ENCODE measurements around the gene RNU5B-1.

Gene RNU5B-1

DNA sequence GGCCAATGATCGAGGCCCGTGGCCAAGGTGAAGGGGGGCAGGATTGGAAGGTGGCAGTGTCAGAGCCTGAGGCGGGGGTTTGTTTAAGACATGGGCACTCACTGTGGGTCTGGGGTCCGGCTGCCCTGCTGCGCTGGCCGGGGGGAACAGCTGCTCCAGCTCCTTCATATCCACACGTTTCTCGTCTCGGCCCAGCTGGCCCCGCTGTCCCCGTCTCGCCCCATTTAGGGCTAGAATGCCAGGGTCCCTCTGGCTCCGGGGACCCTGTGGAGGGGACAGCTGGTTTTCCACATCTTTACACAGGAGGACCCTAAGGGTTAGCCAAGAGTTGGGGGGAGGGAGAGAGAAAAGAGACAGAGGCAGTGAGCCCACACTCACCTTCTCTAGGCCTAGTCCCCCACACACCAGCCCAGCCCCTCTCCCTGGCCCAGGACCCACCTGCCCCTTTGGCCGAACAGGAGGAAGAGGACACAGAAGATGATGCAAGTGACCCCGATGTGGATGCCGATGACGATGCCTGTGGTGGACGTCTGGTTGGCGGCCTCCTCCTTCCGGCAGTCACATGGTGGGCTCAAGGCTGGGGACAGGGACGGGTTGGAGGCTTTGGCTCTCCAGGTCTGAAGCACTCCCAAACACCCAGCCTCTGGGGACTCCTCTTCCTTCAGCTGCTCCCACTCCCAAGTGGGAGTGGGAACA, 25.0 kb downstream of the RNU5B-1 start:
- no peak for DNase-seq

GRCh38 chr15:65329984-65330735, 25.7 kb downstream of the RNU5B-1 start:
- DNase-seq, result no peak

GRCh38 chr15:65330934-65331645, 26.6 kb downstream of the RNU5B-1 start:
- DNase-seq, result no peak

GRCh38 chr15:65331811-65332210, 27.3 kb downstream of the RNU5B-1 start:
- no peak for DNase-seq

- DNase-seq, result no peak
Observed at GRCh38 chr15:65332391-65333147, 28.1 kb downstream of the RNU5B-1 start.

- no peak for DNase-seq
Observed at GRCh38 chr15:65333148-65333820, 28.8 kb downstream of the RNU5B-1 start.

DNA sequence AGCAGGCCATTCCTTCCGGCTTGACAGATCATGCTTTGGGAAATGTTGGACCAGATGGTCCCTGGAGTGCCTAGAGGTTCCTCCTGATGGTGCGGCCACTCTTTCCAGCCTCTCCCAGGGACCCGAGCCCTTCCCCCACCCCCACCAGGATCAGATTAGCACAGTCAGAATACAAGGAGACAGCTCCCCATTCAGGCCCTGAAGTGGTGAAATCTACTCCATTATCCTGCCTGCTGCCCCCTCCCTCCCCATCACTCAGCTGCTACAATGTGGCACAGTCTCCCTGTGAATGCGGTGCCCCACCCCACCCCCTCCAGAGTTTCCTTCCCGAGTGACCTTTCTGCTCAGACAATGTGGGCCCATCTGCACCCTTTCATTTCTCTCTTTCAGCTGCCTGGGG, 29.4 kb downstream of the RNU5B-1 start:
- no peak for DNase-seq

GRCh38 chr15:65334586-65335231, 30.2 kb downstream of the RNU5B-1 start:
- DNase-seq, result no peak

GRCh38 chr15:65335278-65336055, 31.0 kb downstream of the RNU5B-1 start:
- DNase-seq, result no peak

DNA sequence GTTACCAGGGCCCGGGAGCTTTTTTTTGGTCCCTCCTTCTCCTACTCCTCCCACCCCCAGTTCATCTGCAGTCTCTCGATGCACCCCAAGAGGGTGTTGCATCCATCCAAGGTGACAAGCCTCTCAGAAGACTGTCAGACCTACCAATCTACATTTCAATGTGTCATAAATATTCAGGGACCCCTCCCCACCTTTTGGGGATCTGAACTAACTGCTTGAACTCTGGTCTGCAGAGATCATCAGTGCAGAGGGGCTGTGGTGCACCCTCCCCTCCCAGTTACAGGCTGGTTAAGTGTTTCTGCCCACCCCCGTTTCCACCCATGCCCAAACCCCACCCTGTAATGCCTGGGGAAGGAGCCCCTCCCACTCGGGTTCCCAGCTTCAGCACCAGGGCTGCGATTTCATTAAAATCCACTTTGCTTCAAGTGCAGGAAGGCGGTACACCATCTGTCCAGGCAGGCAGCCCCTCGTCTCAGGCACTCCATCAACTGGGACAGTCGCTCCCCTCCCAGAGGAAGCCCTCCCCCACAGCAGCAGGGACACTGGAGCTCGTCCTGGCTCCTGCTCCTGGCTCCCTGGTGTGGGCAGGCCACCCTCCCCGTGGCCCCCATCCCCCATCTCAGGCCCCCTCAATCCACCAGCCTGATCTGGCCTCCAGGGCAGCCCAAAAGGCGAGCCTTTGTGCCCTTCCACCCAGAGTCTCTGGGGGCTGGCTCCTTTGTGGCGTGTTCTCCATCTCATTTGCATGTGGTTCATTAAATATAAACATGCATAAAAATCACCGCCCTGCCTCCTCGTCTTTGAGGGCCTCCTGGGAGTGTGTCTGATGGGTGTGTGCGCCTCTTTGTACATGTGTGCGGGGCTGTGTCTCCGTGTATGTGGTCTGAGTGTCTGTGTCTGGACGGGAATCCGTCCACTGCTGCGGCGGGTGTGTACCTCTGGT, 32.3 kb downstream of the RNU5B-1 start:
- DNase-seq, result no peak

GRCh38 chr15:65337436-65338070, 33.1 kb downstream of the RNU5B-1 start:
- DNase-seq, result no peak

DNA sequence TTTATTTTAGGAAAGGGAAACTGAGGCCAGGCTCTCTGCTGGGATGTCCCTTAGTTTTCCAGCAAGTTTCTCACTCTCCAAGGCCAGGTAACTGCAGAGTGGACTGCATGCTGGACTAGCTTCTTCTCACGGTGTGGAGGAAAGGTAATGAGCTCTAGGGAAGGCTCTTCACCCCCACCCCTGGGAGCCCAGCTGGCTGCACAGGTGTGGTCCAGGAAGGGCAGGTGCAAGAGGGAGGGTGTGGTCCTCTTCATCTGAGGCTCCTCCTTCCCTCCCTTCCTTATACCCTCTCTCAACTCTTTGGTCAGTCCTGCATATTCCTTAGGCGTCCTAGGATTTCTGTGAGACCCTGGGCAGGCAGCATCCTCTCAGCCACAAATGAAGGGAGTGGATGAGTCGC, 33.9 kb downstream of the RNU5B-1 start:
- DNase-seq, result no peak

DNA sequence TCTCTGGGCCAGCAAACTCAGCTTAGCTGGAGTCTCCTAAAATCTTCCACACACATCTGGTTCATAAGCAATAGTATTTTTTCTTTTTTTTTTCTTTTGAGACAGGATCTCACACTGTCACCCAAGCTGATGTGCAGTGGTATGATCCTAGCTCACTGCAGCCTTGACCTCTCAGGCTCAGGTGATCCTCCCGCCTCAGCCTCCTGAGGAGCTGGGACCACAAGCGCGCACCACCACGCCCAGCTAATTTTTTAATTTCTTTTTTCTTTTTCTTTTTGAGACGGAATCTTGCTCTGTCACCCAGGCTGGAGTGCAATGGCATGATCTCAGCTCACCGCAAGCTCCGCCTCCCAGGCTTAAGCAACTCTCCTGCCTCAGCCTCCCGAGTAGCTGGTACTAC, 34.3 kb downstream of the RNU5B-1 start:
- no peak for DNase-seq

DNA sequence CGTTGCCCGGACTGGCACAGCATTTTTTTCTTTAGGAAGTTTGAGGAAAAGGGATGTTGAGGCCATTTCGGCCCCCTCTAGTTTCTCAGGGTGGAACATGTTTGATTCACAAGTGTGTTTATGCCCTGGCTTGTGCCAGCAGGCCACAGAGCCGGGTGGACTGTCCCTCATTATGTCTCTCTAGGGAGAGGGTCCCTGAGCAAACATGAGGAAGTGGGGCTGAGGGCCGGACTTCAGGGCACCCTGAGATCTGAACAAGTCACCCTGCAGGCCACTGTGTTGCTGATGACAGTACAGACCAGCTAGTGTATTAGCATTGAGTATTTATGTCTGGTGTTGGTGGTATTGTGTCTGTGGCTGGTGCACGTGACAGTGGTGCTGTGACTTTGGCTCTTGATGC, 34.9 kb downstream of the RNU5B-1 start:
- no peak for DNase-seq

DNA sequence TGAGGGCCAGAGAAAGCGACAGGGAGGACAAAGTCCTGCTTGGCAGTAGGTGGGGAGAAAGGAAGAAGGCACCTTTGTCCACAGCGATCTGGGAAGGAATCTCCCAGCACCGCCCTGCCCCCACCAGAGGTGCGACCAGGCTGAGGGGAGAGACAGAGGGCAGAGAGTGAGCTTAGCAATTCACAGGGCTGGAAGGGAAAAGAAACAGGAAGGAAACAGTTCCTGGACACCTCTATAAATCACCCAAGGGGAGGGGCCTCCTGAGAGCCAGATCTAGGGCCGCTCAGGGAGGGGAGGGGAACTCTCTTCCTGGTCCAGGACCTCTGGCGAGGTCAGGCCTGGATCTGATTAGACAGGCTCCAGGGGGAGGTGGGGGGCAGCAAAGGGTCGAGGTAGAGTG, 35.4 kb downstream of the RNU5B-1 start:
- DNase-seq, result no peak

DNA sequence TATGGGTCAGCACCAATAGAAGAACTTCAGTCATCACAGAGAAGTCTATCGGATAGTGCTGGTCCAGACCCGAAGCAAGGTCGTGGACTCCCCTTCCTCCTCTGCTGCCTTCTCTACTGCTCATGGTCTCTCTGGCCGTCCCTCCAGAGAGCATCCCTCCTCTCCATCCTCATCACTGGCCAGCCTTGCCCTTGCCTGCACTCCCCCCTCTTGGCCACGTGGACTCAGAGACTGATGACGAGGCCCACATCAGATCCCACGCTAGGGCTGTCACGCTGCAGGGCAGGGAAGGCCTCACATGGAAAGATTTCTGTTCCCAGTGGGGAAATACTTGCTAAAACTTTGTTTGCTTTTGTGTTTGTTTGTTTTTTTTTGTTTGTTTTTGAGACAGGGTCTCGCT, 38.0 kb downstream of the RNU5B-1 start:
- no peak for DNase-seq

DNA sequence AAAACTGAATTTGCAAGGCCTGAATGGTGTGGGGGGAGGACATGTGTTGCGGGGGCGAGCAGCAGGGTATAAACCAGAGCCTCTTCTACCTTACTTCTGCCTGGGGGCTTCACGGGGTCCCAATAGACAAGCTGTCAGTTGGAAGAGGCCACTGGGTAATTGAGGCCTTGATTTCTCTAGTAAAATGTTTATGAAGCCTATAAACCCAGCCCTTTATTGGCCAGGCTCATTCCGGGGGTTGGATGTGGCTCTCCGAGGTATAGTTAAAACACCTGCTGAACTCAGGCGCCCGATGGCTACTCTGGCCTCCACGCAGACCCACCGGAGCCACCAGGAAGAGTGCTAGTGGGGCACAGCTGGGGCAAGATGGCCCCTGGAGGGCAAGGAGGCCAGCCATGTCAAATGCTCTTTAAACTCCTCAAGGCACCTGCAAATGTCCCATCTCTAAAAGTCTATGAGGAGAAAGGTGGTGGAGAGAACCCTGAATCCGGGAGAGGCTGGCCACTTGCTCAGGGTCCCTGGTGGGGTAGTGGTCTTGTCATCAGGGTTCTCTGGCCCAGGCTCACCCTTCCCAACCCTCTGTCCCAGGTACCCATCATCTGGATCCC, 39.0 kb downstream of the RNU5B-1 start:
- DNase-seq, result no peak

GRCh38 chr15:65344214-65344913, 39.9 kb downstream of the RNU5B-1 start:
- no peak for DNase-seq

Measured in effector CD8-positive, alpha-beta T cell (primary cell).